IPS-18a (cell line): ENCODE measurements around the gene LRRC37B.
"Not testable (repeated sequence)": the region's sequence is repeated elsewhere in the genome, so short reads cannot be mapped to it uniquely, and the experiment has no call there.

Experiments
- H3K27ac ChIP-seq: one replicate; pipeline ENCODE4 v1.5.1; 2013; ENCODE audit warnings: low read length
- H3K27me3 ChIP-seq: one replicate; pipeline ENCODE4 v1.6.1; 2013; ENCODE audit warnings: mild to moderate bottlenecking, low read length; ENCODE audit not compliant: control insufficient read depth, insufficient read depth
- H3K36me3 ChIP-seq: one replicate; pipeline ENCODE4 v1.6.1; 2013; ENCODE audit warnings: low read depth, low read length; ENCODE audit not compliant: control insufficient read depth
- H3K4me1 ChIP-seq: one replicate; pipeline ENCODE4 v1.6.1; 2013; ENCODE audit warnings: low read depth, low read length; ENCODE audit not compliant: control insufficient read depth
- H3K4me3 ChIP-seq: one replicate; pipeline ENCODE4 v1.5.1; 2013; ENCODE audit warnings: low read length
- H3K9ac ChIP-seq: one replicate; pipeline ENCODE4 v1.6.1; 2013; ENCODE audit warnings: mild to moderate bottlenecking, low read length, moderate library complexity
- H3K9me3 ChIP-seq: one replicate; pipeline ENCODE4 v1.6.1; 2013; ENCODE audit warnings: low read depth, low read length; ENCODE audit not compliant: control insufficient read depth

Gene LRRC37B

GRCh38 chr17:32006957-32007462, at the start of gene LRRC37B:
Gene LRRC37B, plus strand, starts transcription at chr17:32007383. Its CDS starts 14,010 bp downstream, at chr17:32021393.
- Histone ChIP-seq H3K9ac (peak within 1 kb of the TSS; percentile 83), H3K4me1 (peaks cover 6% of the 10 kb centered on the region), H3K27me3 (peaks cover 9% of the 10 kb centered on the region), H3K4me3 (peak within 1 kb of the TSS; percentile 97), H3K36me3 (no peaks in the 10 kb centered on the region), H3K27ac (peak within 1 kb of the TSS; percentile 57), H3K9me3 (no peaks in the 10 kb centered on the region)

- H3K9me3 ChIP-seq, H3K4me3 ChIP-seq, H3K4me1 ChIP-seq, H3K9ac ChIP-seq, H3K27ac ChIP-seq, H3K27me3 ChIP-seq: not testable (repeated sequence)
- H3K36me3 ChIP-seq = peaks cover 59% of the 10 kb centered on the region
These were observed 43.1 kb upstream of the LRRC37B start for GRCh38 chr17:31964131-31964530.

GRCh38 chr17:31967648-31968047, 39.5 kb upstream of the LRRC37B start:
- H3K36me3 ChIP-seq = peaks cover 38% of the 10 kb centered on the region
- H3K4me3 ChIP-seq = no peak overlapping the region
- H3K9me3 ChIP-seq = no peaks in the 10 kb centered on the region
- no peaks in the 10 kb centered on the region for H3K27me3 ChIP-seq
- H3K4me1 ChIP-seq = no peaks in the 10 kb centered on the region
- H3K9ac ChIP-seq = no peak overlapping the region
- no peak overlapping the region for H3K27ac ChIP-seq

GRCh38 chr17:31970416-31970815, 36.8 kb upstream of the LRRC37B start:
- not testable (repeated sequence) for H3K9me3 ChIP-seq, H3K27me3 ChIP-seq, H3K9ac ChIP-seq, H3K27ac ChIP-seq, H3K4me1 ChIP-seq, H3K4me3 ChIP-seq
- H3K36me3 ChIP-seq = peaks cover 29% of the 10 kb centered on the region

GRCh38 chr17:31974269-31975071, 32.7 kb upstream of the LRRC37B start:
- peaks cover 29% of the 10 kb centered on the region for H3K36me3 ChIP-seq
- H3K27ac ChIP-seq, H3K9ac ChIP-seq, H3K4me3 ChIP-seq, H3K4me1 ChIP-seq, H3K27me3 ChIP-seq, H3K9me3 ChIP-seq: not testable (repeated sequence)

GRCh38 chr17:31975391-31975790, 31.8 kb upstream of the LRRC37B start:
- H3K36me3 ChIP-seq = peaks cover 31% of the 10 kb centered on the region
- not testable (repeated sequence) for H3K9ac ChIP-seq, H3K4me3 ChIP-seq, H3K9me3 ChIP-seq, H3K27me3 ChIP-seq, H3K27ac ChIP-seq, H3K4me1 ChIP-seq

- H3K36me3 ChIP-seq = peaks cover 84% of the 10 kb centered on the region
- H3K27me3 ChIP-seq, H3K27ac ChIP-seq, H3K4me1 ChIP-seq, H3K9ac ChIP-seq, H3K9me3 ChIP-seq, H3K4me3 ChIP-seq: not testable (repeated sequence)
These were observed 15.4 kb upstream of the LRRC37B start for GRCh38 chr17:31991821-31992220.

- H3K27me3 ChIP-seq = no peaks in the 10 kb centered on the region
- H3K36me3 ChIP-seq = peaks cover 84% of the 10 kb centered on the region
- H3K9me3 ChIP-seq = no peaks in the 10 kb centered on the region
- H3K4me3 ChIP-seq = no peak overlapping the region
- H3K4me1 ChIP-seq = no peaks in the 10 kb centered on the region
- no peak overlapping the region for H3K9ac ChIP-seq
- no peak overlapping the region for H3K27ac ChIP-seq
These were observed 10.2 kb upstream of the LRRC37B start for GRCh38 chr17:31997005-31997404.

- Histone ChIP-seq H3K4me3 (peak overlapping the region; percentile 97), H3K9me3 (no peaks in the 10 kb centered on the region), H3K36me3 (no peaks in the 10 kb centered on the region), H3K9ac (peak overlapping the region; percentile 83), H3K4me1 (peaks cover 6% of the 10 kb centered on the region), H3K27ac (peak overlapping the region; percentile 57), H3K27me3 (peaks cover 9% of the 10 kb centered on the region)
These were observed 498 bp downstream of the LRRC37B start for GRCh38 chr17:32007463-32008298.

- Histone ChIP-seq H3K9ac (no peak overlapping the region), H3K4me3 (peak overlapping the region; percentile 97), H3K27me3 (peaks cover 9% of the 10 kb centered on the region), H3K9me3 (no peaks in the 10 kb centered on the region), H3K4me1 (peaks cover 6% of the 10 kb centered on the region), H3K27ac (no peak overlapping the region), H3K36me3 (no peaks in the 10 kb centered on the region)
These were observed 2.0 kb downstream of the LRRC37B start for GRCh38 chr17:32009262-32009542.

GRCh38 chr17:32010114-32010513, 2.9 kb downstream of the LRRC37B start:
- no peaks in the 10 kb centered on the region for H3K36me3 ChIP-seq
- peaks cover 6% of the 10 kb centered on the region for H3K4me1 ChIP-seq
- peaks cover 9% of the 10 kb centered on the region for H3K27me3 ChIP-seq
- H3K9me3 ChIP-seq = no peaks in the 10 kb centered on the region
- H3K9ac ChIP-seq = no peak overlapping the region
- no peak overlapping the region for H3K27ac ChIP-seq
- no peak overlapping the region for H3K4me3 ChIP-seq
